Thyroid gland (tissue), 4 donors: ENCODE data around the gene SPAAR. TPM values are rescaled to one million over a fixed set of nuclear protein-coding genes. Genes with fewer than 3 reads are reported as not detected.

Experiments used
- DNase-seq, 2 donors: peaks; one replicate each; pipeline ENCODE4 v3.0.0-alpha.2; 2019
- H3K27ac ChIP-seq, 3 donors: fragments of 200-600 bp; sonication (generic); 1 replicate in 2 of 3; 2 replicates in 1 of 3; pipeline ENCODE4 v1.5.1; 2016 to 2019; ENCODE audit warnings: mild to moderate bottlenecking in 1 of 3, moderate library complexity in 1 of 3
- H3K27me3 ChIP-seq: fragments of 200-600 bp; sonication (generic); one replicate; pipeline ENCODE4 v1.5.1; 2019
- H3K36me3 ChIP-seq, 2 donors: fragments of 200-600 bp; sonication (generic); one replicate each; pipeline ENCODE4 v1.5.1; 2016 to 2019
- H3K4me1 ChIP-seq, 2 donors: fragments of 200-600 bp; sonication (generic); one replicate each; pipeline ENCODE4 v1.5.1; 2017 to 2019
- H3K4me3 ChIP-seq, 3 donors: fragments of 200-600 bp; sonication (generic); replicated peaks in 1 of 3; 1 replicate in 2 of 3; 2 replicates in 1 of 3; pipeline ENCODE4 v1.5.1; 2016; ENCODE audit warnings: mild to moderate bottlenecking in 1 of 3
- H3K9me3 ChIP-seq: fragments of 200-600 bp; sonication (generic); one replicate; pipeline ENCODE4 v1.5.1; 2017
- CTCF ChIP-seq, 6 experiments: fragments of 200-600 bp in 3 of 6; fragments of 450-650 bp in 3 of 6; sonication (generic) in 3 of 6; IDR thresholded peaks; one replicate each; pipeline ENCODE4 v1.5.1; 2016 to 2019; ENCODE audit warnings: antibody characterized with exemption in 6 of 6, mild to moderate bottlenecking in 2 of 6, inconsistent platforms in 1 of 6, moderate library complexity in 1 of 6
- POLR2A ChIP-seq, 2 donors: fragments of 450-650 bp; IDR thresholded peaks; one replicate each; pipeline ENCODE4 v1.6.1; 2017; ENCODE audit warnings: antibody characterized with exemption in 2 of 2, mild to moderate bottlenecking in 2 of 2, moderate library complexity in 1 of 2
- WGBS, 2 donors: methylation state at CpG; one replicate each; pipeline ENCODE4 v1.1.5; 2017; 5-methylcytosine and 5-hydroxymethylcytosine counted together
- intact Hi-C: fragments of 100-400 bp; cut with DNase I; formaldehyde crosslinking; loops from one replicate; pipeline ENCODE4 v1.15.1; 2023
- total RNA-seq, 4 donors: library from RNA; depleted of rRNA; stranded (reverse); fragments of >200 nt; gene quantifications; one replicate each; pipeline ENCODE4 v1.2.3, GENCODE V29; 2016

SPAAR gene
- total RNA-seq, 4 donors from 2014 or later = 2.1 to 8.1 (median 3.6) TPM

GRCh38 chr9:35864695-35865255 lies 44.5 kb upstream of the SPAAR start:
- TF ChIP-seq POLR2A (IDR thresholded peaks at IDR 0.05) (no peak), CTCF (IDR thresholded peaks at IDR 0.05) (no peak)
- 78 to 88% methylated on average over 8 of the region's 8 CpGs for WGBS, 2 donors
- Histone ChIP-seq H3K36me3 (no peaks in the 10 kb centered on the region), H3K27me3 (no peaks in the 10 kb centered on the region), H3K27ac (no peak overlapping the region), H3K4me1 (no peaks in the 10 kb centered on the region), H3K9me3 (no peaks in the 10 kb centered on the region), H3K4me3 (no peak overlapping the region)
- intact Hi-C loops = no loop called here
- DNase-seq = no peak

GRCh38 chr9:35867538-35867937 lies 41.8 kb upstream of the SPAAR start:
- WGBS, 2 donors = 92 to 94% methylated on average over 4 of the region's 4 CpGs
- TF ChIP-seq POLR2A (IDR thresholded peaks at IDR 0.05) (no peak), CTCF (IDR thresholded peaks at IDR 0.05) (no peak)
- Histone ChIP-seq H3K27ac (no peak overlapping the region), H3K27me3 (no peaks in the 10 kb centered on the region), H3K4me1 (no peaks in the 10 kb centered on the region), H3K36me3 (no peaks in the 10 kb centered on the region), H3K9me3 (no peaks in the 10 kb centered on the region), H3K4me3 (no peak overlapping the region)
- DNase-seq = no peak
- intact Hi-C loops = no loop called here

GRCh38 chr9:35868933-35869332 lies 40.4 kb upstream of the SPAAR start:
- intact Hi-C loops = no loop called here
- H3K27me3 ChIP-seq = no peaks in the 10 kb centered on the region
- H3K4me3 ChIP-seq = no peak overlapping the region
- 63 to 79% methylated on average over 2 of the region's 2 CpGs for WGBS, 2 donors
- DNase-seq = no peak
- no peaks in the 10 kb centered on the region for H3K9me3 ChIP-seq
- no peak overlapping the region for H3K27ac ChIP-seq
- TF ChIP-seq CTCF (IDR thresholded peaks at IDR 0.05) = no peak
- no peak for TF ChIP-seq POLR2A (IDR thresholded peaks at IDR 0.05)
- H3K36me3 ChIP-seq = no peaks in the 10 kb centered on the region
- H3K4me1 ChIP-seq = no peaks in the 10 kb centered on the region

GRCh38 chr9:35869621-35870216 lies 39.6 kb upstream of the SPAAR start:
- intact Hi-C loops = no loop called here

More at GRCh38 chr9:35869621-35870216, 39.6 kb upstream of the SPAAR start:
- no peak overlapping the region for H3K27ac ChIP-seq
- no peak for DNase-seq
- WGBS, 2 donors = 89 to 95% methylated on average over 11 to 12 of the region's 19 CpGs
- no peak overlapping the region for H3K4me3 ChIP-seq
- no peaks in the 10 kb centered on the region for H3K4me1 ChIP-seq
- no peaks in the 10 kb centered on the region for H3K9me3 ChIP-seq
- H3K27me3 ChIP-seq = no peaks in the 10 kb centered on the region
- H3K36me3 ChIP-seq = no peaks in the 10 kb centered on the region
- no peak for TF ChIP-seq POLR2A (IDR thresholded peaks at IDR 0.05)
- no peak for TF ChIP-seq CTCF (IDR thresholded peaks at IDR 0.05)
